Hippocampal formation (tissue), 2 donors: ENCODE measurements around the gene CABP1.
"Not testable (repeated sequence)": the region's sequence is repeated elsewhere in the genome, so short reads cannot be mapped to it uniquely, and the experiment has no call there.

Experiments used
- DNase-seq, 2 donors: peaks; one replicate each; lab custom pipeline; 2025; lab: John Stamatoyannopoulos, UW

CABP1 gene

DNA sequence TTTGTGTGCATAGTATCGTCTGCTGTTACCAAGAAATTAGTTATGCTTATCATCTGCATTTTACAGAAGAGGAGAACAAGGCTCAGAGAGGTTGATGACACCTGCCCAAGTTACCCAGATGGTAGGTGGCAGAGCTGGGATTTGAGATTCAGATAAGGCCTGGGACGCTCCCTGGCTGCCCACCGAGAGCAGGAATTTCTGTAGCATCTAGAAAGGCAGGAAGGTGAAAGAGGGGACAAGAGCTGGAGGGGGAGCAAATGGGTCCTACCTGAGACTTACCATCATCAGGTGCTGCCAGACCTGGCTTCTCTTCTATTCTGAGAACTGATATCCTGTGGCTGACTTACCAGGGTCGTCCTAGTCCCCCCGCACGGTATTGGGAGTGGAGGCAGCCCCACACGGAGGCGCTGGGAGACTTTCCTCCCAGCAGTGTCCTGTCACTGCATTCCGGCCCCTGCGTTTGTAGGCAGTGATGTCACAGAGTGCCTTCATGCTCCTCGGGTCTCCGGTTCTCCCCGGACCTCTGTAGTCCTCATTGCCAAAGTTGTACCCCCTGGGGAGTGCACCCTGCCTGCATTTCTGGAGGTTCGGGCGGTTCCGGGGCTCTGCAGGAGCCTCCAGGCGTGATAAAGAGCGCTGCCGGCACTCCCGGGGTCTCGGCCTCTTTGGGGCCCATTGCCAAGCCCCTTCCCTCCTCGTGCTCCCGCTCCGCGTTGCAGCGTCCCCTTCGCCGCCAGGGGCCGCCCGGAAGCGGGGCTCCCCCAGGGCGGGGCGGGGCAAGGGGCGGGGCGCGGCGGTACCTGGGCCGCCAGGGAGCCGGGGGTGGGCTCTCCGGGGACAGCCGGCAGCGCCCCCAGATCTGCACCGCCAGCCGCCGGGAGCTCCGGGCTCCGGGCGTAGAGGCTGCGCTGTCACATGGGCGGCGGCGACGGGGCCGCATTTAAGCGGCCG lies at the start of gene CABP1:
TSS of gene CABP1 (plus strand) at position 856 of the 951 bp plus-strand sequence. CDS start at position 916, 60 bp downstream.
- DNase-seq = no peak

DNA sequence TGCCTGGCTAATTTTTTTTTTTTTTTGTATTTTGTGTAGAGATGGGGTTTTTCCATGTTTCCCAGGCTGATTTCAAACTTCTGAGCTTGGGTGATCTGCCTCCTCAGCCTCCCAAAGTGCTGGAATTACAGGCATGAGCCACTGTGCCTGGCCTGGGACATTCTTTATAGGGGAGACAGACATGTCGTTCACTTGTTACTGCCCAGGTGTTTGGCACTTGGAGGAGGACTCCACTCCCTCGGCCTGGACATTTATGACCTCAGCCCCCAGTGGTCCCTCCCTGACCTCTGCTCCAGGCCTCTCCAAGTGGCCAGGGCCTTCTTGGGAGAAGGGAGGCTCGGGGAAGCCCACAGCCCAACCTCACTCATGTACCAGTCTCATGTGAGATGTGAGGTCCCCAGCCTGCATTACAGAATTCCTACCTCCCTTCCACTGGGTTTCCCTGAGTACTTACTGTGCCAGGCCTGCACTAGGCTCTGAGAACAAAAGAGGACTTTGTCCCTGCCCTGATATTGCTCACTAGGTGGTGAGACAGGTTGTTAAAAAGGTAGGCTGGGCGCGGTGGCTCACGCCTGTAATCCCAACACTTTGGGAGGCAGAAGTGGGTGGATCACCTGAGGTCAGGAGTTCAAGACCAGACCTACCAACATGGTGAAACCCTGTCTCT lies 49.6 kb upstream of the CABP1 start:
- DNase-seq = no peak

DNA sequence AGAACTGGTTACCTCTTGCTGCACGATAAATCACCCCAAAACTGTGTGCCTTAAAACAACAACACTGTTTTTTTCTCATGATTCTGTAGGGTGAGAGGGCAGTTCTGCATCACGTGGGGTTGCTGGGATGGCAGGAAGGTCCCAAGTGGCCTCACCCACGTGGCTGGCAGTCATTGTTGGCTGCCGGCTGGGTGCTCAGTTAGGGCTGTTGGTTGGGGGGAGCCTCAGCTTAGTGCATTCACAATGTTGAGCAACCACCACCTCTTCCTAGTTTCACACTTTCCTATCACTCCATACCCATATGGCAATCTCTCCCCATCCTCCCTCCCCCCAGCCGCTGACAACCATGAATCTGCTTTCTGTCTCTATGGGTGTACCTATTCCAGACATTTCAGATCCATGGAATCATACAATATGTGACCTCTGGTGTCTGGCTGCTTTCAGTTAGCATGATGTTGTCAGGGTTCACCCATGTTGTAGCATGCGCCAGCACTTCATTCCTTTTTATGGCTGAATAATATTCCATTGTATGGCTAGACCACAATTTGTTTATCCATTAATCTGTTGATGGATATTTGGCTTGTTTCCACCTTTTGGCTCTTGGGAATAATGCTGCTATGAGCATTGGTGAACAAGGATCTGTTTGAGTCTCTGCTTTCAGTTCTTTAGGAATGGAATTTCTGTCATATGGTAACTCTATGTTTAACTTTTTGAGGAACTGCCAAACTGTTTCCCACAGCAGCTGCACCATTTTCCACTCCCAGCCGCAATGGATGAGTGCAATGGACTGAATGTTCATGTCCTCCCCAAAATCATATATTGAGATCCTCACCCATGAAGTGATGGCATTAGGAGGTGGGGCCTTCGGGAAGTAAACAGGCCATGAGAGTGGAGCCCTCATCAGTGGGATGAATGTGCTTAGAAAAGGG lies 48.0 kb upstream of the CABP1 start:
- DNase-seq = no peak

DNA sequence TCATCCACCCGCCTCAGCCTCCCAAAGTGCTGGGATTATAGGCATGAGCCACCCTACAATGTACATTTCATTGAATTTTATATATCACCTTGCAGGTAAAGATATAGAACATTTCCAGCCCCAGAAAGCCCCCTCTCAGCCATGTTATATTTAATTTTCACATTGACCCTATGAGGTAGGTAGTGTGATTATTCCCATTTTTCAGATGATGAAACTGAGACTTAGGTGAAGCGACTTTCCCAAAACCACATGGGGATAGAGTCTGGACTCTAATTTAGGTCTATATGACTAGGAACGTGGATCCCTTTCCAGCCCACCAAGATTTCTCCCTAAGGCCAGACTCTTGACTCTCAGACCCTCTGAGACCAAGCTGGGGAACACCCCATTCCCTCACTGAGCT lies 43.5 kb upstream of the CABP1 start:
- no peak for DNase-seq

DNA sequence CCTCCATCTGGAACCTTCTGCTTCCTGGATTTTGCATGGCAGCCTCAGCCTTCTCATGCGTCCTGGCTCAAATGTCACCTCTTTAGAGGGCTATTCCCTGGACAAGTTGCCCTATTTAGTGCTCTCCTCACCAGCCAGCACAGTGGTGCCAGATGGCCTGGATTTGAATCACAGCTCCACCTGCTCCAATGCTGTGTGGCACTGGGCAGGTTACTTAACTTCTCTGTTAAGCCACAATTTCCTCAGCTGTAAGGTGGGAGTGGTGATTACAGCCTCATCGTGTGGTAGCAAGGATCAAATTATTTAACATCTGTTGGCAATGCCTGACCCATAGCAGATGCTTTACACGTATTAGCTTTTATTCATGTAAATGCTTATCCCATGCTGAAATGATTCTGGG lies 42.6 kb upstream of the CABP1 start:
- no peak for DNase-seq

DNA sequence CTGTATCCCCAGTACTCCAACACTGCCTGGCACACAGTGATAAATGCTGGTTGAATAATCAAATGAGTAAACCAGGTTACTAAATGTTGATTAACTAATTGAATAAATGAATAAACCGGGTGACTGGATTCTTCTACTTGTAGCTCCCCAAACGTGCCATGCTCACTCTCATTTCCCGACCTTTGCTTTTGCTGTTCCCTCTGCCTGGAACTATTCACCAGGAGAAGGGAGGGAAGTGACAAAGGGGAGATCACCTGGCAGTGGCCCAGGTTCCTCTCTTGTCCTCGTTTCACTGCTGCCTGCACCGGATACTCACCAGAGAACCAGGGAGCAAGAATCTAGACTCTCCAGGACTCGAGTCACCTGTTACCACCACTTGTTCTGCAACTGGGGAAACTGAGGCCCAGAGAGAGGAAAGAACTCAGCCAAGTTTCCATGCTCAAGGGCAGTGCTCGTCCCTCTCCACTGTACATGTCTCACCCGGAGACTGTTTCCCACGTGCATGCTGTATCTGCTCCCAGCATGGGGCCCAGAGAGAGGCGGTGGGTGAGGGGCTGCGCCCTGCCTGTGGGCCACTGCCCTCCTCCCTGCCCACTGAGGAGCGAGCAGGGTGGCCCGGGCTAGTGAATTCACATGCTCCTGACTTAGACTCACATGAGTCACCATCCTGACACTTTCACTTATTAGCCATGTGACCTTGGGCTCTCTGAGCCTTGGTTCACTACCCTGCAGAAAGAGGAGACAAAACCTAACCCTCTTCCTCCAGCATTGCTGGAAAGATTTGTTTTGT lies 41.6 kb upstream of the CABP1 start:
- DNase-seq = no peak

DNA sequence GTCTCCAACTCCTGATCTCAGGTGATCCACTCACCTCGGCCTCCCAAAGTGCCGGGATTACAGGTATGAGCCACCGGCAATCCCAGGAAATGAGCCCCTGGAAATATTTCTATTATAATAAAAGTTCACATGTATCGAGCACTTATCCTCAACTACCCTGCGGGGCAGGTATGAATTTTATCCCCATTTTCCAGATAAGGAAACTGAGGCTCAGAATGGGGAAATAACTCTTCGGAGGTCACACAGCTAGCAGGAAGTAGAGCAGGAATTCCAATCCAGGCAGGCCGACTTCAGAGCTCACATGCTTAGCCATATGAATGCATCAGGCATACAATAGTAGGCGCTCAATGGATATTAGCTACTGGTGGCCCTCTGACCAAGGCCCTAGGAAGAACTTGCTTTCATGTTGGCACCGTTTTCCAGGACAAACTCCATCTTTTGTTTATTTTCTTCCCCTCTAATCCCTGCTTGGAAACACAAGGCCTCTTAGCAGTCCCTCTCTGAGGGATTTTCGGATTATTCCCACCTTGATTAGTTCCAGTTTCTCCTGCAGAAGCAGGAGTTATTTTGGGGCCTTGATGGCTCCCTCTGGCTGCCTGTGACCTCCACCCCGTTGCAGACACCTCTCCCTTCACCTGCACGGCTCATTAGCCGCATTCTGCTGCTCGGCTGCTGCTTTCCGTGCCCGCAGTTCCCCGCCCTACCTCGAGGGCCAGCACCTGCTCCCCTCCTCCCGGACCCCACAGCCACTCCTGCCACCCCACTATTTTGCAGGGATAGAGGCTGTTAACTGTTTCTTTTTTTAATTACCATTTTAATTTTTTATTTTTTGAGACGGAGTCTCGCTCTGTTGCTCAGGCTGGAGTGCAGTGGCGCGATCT lies 40.5 kb upstream of the CABP1 start:
- no peak for DNase-seq

DNA sequence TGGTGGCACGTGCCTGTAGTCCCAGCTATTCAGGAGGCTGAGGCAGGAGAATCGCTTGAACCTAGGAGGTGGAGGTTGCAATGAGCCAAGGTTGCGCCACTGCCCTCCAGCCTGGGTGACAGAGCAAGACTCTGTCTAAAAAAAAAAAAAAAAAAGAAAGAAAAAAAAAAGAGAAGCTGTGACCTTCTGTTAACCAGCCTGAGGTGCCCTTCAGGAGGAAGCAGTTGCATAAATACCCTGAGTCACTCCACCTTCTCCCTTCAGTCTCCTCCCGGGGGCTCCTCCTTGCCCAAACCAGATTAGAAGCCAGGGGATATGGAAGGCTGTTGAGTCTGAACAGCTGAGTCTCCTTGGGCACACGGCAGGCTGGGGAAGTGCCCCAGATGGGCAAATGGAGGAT lies 38.0 kb upstream of the CABP1 start:
- not testable (repeated sequence) for DNase-seq

DNA sequence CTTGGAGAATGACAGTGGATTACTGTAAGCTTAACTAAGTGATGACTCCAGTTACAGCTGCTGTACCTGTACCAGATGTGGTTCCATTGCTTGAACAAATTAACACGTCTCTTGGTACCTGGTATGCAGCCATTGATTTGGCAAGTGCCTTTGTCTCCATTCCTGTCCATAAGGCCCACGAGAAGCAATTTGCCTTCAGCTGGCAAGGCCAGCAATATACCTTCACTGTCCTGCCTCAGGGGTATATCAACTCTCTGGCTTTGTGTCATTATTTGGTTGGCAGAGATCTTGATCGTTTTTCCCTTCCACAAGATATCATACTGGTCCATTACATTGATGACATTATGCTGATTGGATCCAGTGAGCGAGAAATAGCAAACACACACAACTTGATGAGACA lies 29.9 kb upstream of the CABP1 start:
- no peak for DNase-seq

DNA sequence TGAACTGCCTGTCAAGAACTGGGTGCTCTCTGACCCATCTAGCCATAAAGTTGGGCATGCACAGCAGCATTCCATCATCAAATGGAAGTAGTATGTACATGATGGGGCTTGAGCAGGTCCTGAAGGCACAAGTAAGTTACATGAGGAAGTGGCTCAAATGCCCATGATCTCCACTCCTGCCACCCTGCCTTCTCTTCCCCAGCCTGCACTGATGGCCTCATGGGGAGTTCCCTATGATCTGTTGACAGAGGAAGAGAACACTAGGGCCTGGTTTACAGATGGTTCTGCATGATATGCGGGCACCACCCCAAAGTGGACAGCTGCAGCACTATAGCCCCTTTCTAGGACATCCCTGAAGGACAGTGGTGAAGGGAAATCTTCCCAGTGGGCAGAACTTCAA lies 28.9 kb upstream of the CABP1 start:
- DNase-seq = not testable (repeated sequence)

DNA sequence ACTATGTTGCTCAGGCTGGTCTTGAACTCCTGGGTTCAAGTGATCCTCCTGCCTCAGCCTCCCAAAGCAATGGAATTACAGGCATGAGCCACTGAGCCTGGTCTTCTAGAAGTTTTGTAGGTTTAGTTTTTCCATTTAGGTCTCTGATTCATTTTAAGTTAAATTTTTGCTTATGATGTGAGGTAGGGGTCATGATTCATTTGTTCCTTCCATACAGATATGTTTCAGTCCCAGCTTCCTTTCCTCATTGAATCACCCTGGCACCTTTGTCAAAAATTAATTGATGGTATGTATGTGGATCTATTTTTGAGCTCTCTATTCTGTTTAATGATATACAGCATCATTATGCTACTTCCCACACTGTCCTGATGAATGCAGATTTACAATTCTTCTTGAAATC lies 25.6 kb upstream of the CABP1 start:
- no peak for DNase-seq

DNA sequence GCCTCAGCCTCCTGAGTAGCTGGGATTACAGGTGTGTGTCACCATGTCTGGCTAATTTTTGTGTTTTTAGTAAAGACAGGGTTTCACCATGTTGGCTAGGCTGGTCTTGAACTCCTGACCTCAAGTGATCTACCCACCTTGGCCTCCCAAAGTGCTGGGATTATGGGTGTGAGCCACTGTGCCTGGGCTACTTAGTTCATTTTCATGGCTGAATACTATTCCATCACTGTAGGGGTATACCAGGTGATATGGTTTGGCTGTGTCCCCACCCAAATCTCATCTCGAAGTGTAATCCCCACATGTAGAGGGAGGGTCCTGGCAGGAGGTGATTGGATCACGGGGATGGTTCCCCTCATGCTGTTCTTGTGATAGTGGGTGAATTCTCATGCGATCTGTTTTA lies 23.2 kb upstream of the CABP1 start:
- DNase-seq = not testable (repeated sequence)

DNA sequence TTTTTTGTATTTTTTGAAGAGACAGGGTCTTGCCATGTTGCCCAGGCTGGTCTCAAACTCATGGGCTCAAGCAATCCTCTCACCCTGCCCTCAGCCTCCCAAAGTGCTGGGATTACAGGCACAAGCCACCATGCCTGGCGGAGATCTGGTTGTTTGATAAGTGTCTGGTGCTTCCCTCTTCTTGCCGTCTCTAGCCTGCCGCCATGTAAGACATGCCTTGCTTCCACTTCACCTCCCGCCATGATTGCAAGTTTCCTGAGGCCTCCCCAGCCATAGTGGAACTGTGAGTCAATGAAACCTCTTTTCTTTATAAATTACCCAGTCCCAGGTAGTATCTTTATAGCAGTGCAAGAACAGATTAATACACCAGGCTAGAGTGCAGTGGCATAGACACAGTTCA lies 22.7 kb upstream of the CABP1 start:
- DNase-seq = not testable (repeated sequence)

DNA sequence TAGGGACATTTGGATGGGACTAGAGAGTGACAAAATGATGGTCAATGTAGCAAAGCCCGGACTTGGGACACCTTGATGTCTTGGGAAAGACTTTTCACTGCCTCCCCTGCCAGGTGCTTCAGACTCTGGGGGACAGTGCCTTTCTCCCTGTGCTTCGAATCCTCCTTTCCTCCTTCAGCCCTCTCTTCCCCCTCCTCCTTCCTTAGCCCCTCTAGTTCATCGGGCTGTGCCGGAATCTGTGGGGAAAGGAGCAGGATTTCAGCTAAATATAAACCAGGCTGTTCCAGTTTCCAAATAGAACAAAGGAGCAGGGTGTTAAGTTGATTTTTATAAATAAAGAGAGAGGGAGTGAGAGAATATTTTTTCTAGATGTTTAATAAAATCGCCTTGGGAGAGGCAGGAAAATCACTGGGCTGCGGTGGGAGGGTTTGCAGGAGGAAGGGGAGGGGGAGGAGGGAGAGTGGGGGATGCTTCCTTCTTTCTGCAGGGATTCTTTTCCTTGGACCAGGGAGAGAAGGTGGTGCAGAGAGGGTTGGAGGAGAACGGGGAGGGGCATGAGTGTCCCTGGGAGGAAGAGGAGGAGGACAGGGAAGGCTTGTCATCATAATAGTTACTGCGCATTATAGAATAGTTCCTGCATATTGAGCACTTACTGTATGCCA lies 21.3 kb upstream of the CABP1 start:
- no peak for DNase-seq

DNA sequence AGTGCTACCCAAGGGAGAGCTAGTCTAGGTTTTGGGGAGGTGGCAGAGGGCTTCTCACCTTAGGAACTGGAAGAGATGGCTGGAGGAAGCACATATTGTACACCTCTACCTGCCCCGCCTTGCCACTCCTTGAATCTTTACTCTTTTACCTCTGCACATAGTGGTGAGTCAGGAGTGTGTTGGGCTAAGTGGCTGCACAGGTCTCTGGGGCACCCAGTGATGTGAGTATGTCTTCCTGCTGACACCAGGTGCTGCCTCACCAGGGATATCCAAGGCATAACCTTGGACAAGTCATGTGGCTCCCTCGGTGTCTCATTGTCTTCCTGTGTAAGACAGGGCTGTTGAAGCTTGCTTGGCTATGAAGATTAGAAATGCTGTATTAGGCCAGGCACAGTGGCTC lies 19.8 kb upstream of the CABP1 start:
- DNase-seq = no peak

DNA sequence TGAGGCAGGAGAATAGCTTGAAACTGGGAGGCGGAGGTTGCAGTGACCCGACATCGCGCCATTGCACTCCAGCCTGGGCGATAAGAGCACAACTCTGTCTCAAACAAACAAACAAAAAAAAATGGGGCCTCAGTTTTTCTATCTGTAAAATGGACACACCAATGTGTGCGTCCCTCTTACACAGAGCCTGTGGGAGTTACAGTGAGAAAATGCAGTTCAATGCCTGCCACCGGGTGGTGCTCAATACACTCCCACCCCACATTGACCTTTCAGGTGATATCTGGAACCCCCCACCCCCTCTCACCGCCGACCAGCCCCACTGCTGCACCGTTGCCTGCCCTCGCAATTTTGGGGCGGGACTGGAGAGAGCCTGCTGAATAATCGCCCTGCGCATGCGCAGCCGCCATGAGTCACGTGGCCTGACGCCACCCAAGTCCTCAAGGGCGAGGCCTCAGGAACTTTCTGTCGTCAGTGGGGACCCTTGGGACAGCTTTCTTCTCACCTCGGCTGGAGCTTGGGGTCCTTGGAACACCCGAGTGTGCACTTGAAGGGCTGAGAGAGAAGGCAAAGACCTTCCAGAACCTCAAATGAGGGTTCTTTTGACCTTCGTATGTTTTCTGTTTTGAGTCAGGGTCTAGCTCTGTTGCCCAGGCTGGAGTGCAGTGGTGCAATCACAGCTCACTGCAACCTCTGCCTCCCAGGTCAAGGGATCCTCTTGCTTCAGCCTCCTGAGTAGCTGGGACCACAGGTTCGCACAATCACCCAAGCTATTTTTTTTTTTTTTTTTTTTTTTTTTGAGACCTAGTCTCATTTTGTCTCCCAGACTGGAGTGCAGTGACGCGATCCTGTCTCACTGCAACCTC lies 14.6 kb upstream of the CABP1 start:
- no peak for DNase-seq

DNA sequence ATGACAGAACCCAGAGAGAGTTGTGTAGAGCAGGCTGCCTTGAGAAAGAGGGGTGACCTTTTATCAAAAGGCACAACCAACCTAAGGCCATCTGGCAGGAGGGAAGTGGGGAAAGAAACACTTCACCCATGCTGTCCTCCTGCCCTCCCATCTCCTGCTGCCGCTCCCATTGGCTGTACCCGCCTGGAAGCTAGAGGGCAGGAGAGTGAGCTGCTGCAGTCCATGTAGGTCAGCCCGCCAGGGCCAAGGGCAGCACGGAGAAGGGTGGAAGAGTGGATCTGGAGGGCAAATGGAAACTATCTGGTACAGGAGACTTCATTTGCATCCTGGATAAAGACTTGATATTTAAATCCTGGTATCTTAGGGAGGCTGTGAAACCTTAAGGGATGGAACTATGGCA lies 11.5 kb upstream of the CABP1 start:
- no peak for DNase-seq

DNA sequence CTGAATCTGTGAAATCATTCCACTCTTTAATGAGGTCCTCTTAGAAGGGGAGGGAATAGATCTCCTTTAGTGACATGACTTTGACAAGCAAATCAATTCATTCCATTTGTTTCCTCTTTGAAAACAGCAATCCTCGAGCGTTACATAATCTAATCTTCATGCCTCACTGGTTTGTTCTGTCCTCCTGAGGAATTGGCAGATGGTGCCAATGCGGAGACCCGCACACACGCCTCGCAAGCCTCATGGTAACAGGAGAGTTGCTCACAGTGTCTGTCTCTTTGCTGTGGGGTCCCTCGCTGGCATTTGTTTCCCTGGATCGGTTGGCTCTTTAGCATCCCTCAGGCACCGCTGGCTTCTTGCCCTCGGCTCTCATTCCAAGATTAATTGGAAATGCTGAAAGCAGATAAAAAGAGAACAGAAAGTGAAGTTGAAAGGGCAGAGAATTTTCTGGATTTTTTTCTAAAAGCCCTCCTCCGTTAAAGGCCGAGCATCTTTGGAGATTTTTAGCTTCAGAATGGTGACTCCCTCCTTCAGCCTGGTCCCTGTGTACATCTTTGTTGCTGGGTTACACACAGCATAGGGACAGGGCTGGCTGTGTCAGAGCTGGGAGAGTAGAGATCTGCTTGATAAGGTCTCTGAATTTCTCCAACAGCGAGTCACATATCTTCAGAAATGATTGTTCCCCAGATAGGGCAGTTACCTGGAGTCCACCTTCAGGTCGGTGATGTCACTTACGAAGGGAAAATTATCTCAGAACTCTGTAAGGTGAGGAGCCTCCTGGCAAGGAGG lies 10.1 kb upstream of the CABP1 start:
- peak; percentile 22 to 31 for DNase-seq
